HFFc6 (cell line): ENCODE data around the gene PEX11G. TPM values are rescaled to one million over a fixed set of nuclear protein-coding genes. Genes with fewer than 3 reads are reported as not detected.
"Not testable (repeated sequence)": the region's sequence is repeated elsewhere in the genome, so short reads cannot be mapped to it uniquely, and the experiment has no call there.

Source experiments
- DNase-seq: peaks from one replicate; pipeline ENCODE4 v3.0.0-alpha.2; 2018
- H3K27ac Mint-ChIP-seq: 2 replicates; pipeline ENCODE4 v1.8.0; 2020; ENCODE audit warnings: mild to moderate bottlenecking, mixed read lengths
- H3K27me3 Mint-ChIP-seq: 2 replicates; pipeline ENCODE4 v1.8.0; 2021; ENCODE audit warnings: mild to moderate bottlenecking, moderate library complexity, mixed read lengths; ENCODE audit not compliant: insufficient read depth
- H3K36me3 Mint-ChIP-seq: 2 replicates; pipeline ENCODE4 v1.8.0; 2021; ENCODE audit warnings: low read depth, mixed read lengths
- H3K4me1 Mint-ChIP-seq: 2 replicates; pipeline ENCODE4 v1.8.0; 2020; ENCODE audit warnings: low read depth, mixed read lengths
- H3K4me3 Mint-ChIP-seq: 2 replicates; pipeline ENCODE4 v1.8.0; 2020; ENCODE audit warnings: mild to moderate bottlenecking, moderate library complexity, mixed read lengths
- H3K9me3 Mint-ChIP-seq: 2 replicates; pipeline ENCODE4 v1.8.0; 2020; ENCODE audit warnings: mild to moderate bottlenecking, mixed read lengths
- total RNA-seq, 6 experiments: library from RNA; stranded (reverse); fragmentation: NEBNext Ultra II Directional; extraction: Animal tissue kit (Norgen Biotek cat#: 25700); gene quantifications; 2 replicates in 1 of 6; 3 replicates in 5 of 6; pipeline ENCODE4 v1.2.3, GENCODE V29; 2021
- TF ChIP-seq, protein P1 (sequence below): fragments of 200-600 bp; sonication (generic); IDR thresholded peaks from 2 replicates; pipeline ENCODE4 v1.5.0; 2021; ENCODE audit warnings: antibody characterized with exemption, mild to moderate bottlenecking

PEX11G gene
- total RNA-seq, 6 experiments from 2014 or later = 0.51 to 2.8 (median 1.0) TPM

DNA sequence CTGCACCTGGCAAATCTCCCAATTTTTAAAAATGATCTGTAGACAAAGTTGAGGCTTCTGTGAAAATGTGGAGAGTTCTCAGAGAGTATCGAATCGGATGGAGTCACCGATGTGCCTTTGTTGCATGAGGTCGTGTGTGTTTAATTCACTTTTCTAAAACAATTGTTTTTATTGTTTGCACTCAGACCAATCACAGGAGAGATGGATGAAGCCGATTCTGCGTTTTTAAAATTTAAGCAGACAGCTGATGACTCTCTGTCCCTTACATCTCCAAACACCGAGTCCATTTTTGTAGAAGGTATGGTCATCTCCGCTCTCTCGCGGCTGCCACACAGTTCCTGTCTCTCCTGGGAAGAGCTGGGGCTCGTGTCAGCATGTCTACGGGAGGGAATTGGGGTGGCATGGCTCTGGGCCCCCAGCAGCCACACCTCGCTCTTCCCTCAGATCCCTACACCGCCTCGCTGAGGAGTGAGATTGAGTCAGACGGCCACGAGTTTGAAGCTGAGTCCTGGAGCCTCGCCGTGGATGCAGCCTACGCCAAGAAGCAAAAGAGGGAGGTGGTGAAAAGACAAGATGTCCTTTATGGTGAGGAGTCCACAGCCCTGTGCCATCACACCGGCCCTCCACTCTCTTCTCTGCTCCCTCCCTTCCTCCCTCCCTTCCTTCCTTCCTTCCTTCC, 47.2 kb downstream of the PEX11G start:
- TF ChIP-seq, protein P1, sequence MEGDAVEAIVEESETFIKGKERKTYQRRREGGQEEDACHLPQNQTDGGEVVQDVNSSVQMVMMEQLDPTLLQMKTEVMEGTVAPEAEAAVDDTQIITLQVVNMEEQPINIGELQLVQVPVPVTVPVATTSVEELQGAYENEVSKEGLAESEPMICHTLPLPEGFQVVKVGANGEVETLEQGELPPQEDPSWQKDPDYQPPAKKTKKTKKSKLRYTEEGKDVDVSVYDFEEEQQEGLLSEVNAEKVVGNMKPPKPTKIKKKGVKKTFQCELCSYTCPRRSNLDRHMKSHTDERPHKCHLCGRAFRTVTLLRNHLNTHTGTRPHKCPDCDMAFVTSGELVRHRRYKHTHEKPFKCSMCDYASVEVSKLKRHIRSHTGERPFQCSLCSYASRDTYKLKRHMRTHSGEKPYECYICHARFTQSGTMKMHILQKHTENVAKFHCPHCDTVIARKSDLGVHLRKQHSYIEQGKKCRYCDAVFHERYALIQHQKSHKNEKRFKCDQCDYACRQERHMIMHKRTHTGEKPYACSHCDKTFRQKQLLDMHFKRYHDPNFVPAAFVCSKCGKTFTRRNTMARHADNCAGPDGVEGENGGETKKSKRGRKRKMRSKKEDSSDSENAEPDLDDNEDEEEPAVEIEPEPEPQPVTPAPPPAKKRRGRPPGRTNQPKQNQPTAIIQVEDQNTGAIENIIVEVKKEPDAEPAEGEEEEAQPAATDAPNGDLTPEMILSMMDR = no peak
- H3K4me1 Mint-ChIP-seq = peaks cover 3% of the 10 kb centered on the region; the same call in 1 of the 2 replicates
- H3K4me3 Mint-ChIP-seq = no peak overlapping the region
- no peak for DNase-seq
- peaks cover 13% of the 10 kb centered on the region for H3K36me3 Mint-ChIP-seq
- no peaks in the 10 kb centered on the region for H3K9me3 Mint-ChIP-seq
- no peak overlapping the region for H3K27ac Mint-ChIP-seq
- H3K27me3 Mint-ChIP-seq = no peaks in the 10 kb centered on the region; the same call in 1 of the 2 replicates

- TF ChIP-seq, protein P1 = no peak
- Mint-ChIP-seq H3K27ac (no peak overlapping the region), H3K36me3 (peaks cover 13% of the 10 kb centered on the region), H3K9me3 (no peaks in the 10 kb centered on the region), H3K4me1 (peaks cover 5% of the 10 kb centered on the region; the same call in 1 of the 2 replicates), H3K27me3 (no peaks in the 10 kb centered on the region; the same call in 1 of the 2 replicates), H3K4me3 (no peak overlapping the region)
- DNase-seq = no peak
Measured at GRCh38 chr19:7440188-7440975, 48.5 kb downstream of the PEX11G start.

DNA sequence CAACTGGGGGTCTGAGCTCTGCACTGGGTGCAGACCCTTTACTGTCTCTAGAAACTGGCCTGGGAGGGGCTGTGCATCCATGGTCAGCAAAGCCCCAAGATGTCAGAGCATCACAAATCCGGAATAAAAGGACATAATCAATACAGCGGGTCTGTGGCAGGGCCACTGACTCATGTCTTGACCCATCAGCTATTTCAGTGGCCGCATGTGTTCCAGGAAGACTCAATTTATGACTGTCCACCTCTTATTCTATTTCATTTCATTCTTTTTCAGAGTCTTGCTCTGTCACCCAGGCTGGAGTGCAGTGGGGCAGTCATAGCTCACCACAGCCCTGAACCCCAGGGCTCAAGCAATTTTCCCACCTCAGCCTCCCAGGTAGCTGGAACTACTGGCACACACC, 53.2 kb downstream of the PEX11G start:
- Mint-ChIP-seq H3K4me1 (peaks cover 5% of the 10 kb centered on the region; the same call in 1 of the 2 replicates), H3K9me3 (no peaks in the 10 kb centered on the region), H3K27me3 (no peaks in the 10 kb centered on the region; the same call in 1 of the 2 replicates), H3K27ac (no peak overlapping the region; the same call in 1 of the 2 replicates), H3K36me3 (no peaks in the 10 kb centered on the region), H3K4me3 (no peak overlapping the region)
- TF ChIP-seq, protein P1 = no peak
- no peak for DNase-seq

DNA sequence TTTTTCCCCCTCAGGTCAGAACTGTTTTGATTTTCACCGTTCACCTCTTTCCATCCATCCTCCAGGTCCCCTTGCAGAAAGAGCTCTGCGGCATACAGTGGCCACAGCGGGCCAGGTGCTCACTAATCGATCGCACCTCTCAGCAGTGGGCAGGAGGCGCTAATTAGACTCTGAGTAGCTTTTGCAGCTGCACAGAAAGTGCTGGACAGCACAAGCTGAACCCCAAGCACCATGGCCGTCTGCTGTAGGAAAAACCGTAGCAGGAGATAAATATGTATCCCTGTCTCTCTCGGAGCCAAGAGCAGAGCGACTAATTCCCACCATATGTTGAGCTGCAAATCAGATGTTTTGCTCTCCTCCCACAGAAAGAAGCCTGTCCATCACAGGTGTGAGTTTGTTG, 54.4 kb downstream of the PEX11G start:
- H3K36me3 Mint-ChIP-seq = no peaks in the 10 kb centered on the region
- H3K27me3 Mint-ChIP-seq = no peaks in the 10 kb centered on the region; the same call in 1 of the 2 replicates
- no peak overlapping the region for H3K4me3 Mint-ChIP-seq
- H3K4me1 Mint-ChIP-seq = peaks cover 13% of the 10 kb centered on the region
- TF ChIP-seq, protein P1 = no peak
- no peak for DNase-seq
- no peak overlapping the region for H3K27ac Mint-ChIP-seq
- no peaks in the 10 kb centered on the region for H3K9me3 Mint-ChIP-seq

- H3K27me3 Mint-ChIP-seq, H3K9me3 Mint-ChIP-seq, H3K36me3 Mint-ChIP-seq, H3K4me3 Mint-ChIP-seq: not testable (repeated sequence)
- Mint-ChIP-seq H3K27ac (0 out of 2 replicates have a peak overlapping the region, but pooled peaks have one; percentile 16), H3K4me1 (peaks cover 19% of the 10 kb centered on the region)
- DNase-seq = peak; percentile 62
Measured at GRCh38 chr19:7433456-7433855, 55.4 kb downstream of the PEX11G start.
